Measurements from ENCODE around the gene NKAPD1. TPM values are rescaled to one million over a fixed set of nuclear protein-coding genes. Genes with fewer than 3 reads are reported as not detected.

Gene NKAPD1
- total RNA-seq, 4 donors from 2014 or later: 8.2 to 19.4 (median 13.7) TPM

GRCh38 chr11:112029460-112029859 lies 44.6 kb upstream of the NKAPD1 start:
- Histone ChIP-seq H3K4me1 (peaks cover 0 to 16% (median 4%) of the 10 kb centered on the region in 3 donors), H3K4me3 (no peak overlapping the region), H3K36me3 (peaks cover 5 to 68% (median 9%) of the 10 kb centered on the region in 3 donors), H3K9me3 (no peaks in the 10 kb centered on the region), H3K27me3 (no peaks in the 10 kb centered on the region), H3K27ac (no peak overlapping the region)
- no peak for TF ChIP-seq CTCF (IDR thresholded peaks at IDR 0.05)
- no peak for TF ChIP-seq POLR2A (IDR thresholded peaks at IDR 0.05)
- 85 to 97% methylated on average over 2 of the region's 2 CpGs for WGBS, 2 donors
- intact Hi-C loops (cut with DNase I): no loop called here
- no peak for DNase-seq

GRCh38 chr11:112033902-112034301 lies 40.2 kb upstream of the NKAPD1 start:
- H3K27ac ChIP-seq: no peak overlapping the region
- 90 to 92% methylated on average over 3 of the region's 3 CpGs for WGBS, 2 donors
- intact Hi-C loops (cut with DNase I): no loop called here
- no peaks in the 10 kb centered on the region for H3K4me1 ChIP-seq
- H3K4me3 ChIP-seq: no peak overlapping the region
- H3K9me3 ChIP-seq: no peaks in the 10 kb centered on the region
- DNase-seq: no peak
- peaks cover 5 to 98% (median 14%) of the 10 kb centered on the region in 3 donors for H3K36me3 ChIP-seq
- TF ChIP-seq CTCF (IDR thresholded peaks at IDR 0.05) (no peak), POLR2A (IDR thresholded peaks at IDR 0.05) (no peak)
- H3K27me3 ChIP-seq: no peaks in the 10 kb centered on the region

DNA sequence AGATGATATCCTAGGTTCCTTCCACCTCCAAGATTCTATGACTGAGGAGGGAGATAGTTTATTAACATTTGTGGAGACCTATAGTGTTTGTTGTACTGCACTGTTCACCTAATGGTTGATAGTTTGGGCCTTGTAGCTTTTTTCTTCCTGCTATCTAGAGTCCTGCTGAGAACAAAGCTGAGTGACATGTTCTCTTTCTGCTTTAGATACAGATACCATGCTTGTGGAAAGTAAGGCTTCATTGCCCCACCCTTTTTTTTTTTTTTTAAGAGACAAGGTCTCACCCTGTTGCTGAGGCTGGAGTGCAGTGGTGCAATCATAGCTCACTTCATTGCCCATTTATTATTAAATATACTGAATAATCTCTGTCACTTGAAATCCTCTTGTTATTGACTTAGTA lies 36.6 kb upstream of the NKAPD1 start:
- no peak for TF ChIP-seq POLR2A (IDR thresholded peaks at IDR 0.05)
- no peak for TF ChIP-seq CTCF (IDR thresholded peaks at IDR 0.05)
- peaks cover 0 to 98% (median 4%) of the 10 kb centered on the region in 3 donors for H3K36me3 ChIP-seq
- no peak overlapping the region for H3K27ac ChIP-seq
- intact Hi-C loops (cut with DNase I): no loop called here
- no peaks in the 10 kb centered on the region for H3K27me3 ChIP-seq
- H3K9me3 ChIP-seq: no peaks in the 10 kb centered on the region
- no peak overlapping the region for H3K4me3 ChIP-seq
- no peaks in the 10 kb centered on the region for H3K4me1 ChIP-seq
- no peak for DNase-seq

- TF ChIP-seq CTCF (IDR thresholded peaks at IDR 0.05) (no peak), POLR2A (IDR thresholded peaks at IDR 0.05) (no peak)
- no peak overlapping the region for H3K4me3 ChIP-seq
- 40 to 49% methylated on average over 6 of the region's 6 CpGs for WGBS, 2 donors
- H3K27ac ChIP-seq: no peak overlapping the region
- no peak for DNase-seq
- no peaks in the 10 kb centered on the region for H3K27me3 ChIP-seq
- H3K4me1 ChIP-seq: no peaks in the 10 kb centered on the region
- H3K36me3 ChIP-seq: peaks cover 0 to 100% (median 12%) of the 10 kb centered on the region in 3 donors
- intact Hi-C loops (cut with DNase I): no loop called here
- no peaks in the 10 kb centered on the region for H3K9me3 ChIP-seq
Observed at GRCh38 chr11:112042161-112042960, 31.7 kb upstream of the NKAPD1 start.

DNA sequence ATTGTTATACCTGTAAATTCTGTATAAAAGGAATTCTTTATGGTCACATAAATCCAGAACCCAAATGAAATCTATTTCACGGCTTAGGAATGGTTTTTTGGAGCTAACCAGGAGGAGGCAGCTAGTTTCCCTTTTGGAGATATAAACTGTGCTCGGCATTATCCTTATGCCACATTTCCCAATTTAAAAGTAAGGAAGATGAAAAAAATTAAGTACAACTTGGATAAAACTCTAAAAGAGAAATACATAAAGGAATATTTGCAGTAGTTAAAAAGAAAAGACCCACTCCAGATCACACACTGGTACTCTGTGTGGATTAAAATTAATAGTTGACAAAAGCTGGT lies 31.2 kb upstream of the NKAPD1 start:
- DNase-seq: no peak
- intact Hi-C loops (cut with DNase I): no loop called here
- TF ChIP-seq CTCF (IDR thresholded peaks at IDR 0.05): no peak
- no peak for TF ChIP-seq POLR2A (IDR thresholded peaks at IDR 0.05)
- no peaks in the 10 kb centered on the region for H3K9me3 ChIP-seq
- H3K4me1 ChIP-seq: no peaks in the 10 kb centered on the region
- peaks cover 0 to 100% (median 12%) of the 10 kb centered on the region in 3 donors for H3K36me3 ChIP-seq
- H3K4me3 ChIP-seq: no peak overlapping the region
- 89 to 94% methylated on average over 2 of the region's 2 CpGs for WGBS, 2 donors
- no peak overlapping the region for H3K27ac ChIP-seq
- H3K27me3 ChIP-seq: no peaks in the 10 kb centered on the region
